ENCODE results near the gene ATAD3C.
"Not testable (repeated sequence)": the region's sequence is repeated elsewhere in the genome, so short reads cannot be mapped to it uniquely, and the experiment has no call there.

DNA sequence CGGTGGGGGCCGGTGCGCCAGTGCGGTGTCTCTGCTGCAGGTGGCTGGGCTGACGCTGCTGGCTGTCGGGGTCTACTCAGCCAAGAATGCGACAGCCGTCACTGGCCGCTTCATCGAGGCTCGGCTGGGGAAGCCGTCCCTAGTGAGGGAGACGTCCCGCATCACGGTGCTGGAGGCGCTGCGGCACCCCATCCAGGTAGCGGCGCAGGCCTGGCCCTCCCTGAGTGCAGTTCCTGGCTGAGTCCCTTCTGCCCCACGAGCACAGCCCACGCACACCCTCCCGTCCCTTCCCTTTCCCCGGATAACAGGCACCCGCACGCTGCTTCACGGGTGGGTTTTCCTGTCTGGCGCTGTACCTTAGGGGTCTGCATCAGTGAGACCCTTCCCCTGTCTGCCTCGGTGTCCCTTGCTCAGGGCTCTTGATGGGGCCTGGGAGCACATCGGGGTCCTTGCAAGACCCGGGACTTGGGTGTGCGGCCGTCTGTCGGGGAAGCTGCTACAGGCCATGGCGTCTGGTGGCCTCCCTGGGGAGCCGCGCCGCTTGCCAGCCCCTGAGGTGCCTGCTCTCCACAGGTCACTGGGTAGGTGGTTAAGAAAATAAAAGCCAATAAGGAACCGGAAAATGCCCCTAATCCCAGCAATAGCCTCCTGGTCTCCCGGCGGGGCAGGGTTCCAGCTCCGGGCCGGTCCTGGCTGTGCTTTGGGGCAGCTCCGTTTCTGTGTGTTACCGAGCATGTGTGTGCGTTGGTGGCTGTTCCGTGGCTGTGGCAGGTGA is 35.7 kb downstream of the ATAD3C start:
- TF ChIP-seq POLR2A (IDR thresholded peaks at IDR 0.05; ENCODE audit: low read depth, low read length); POLR2AphosphoS5 (IDR thresholded peaks at IDR 0.05; ENCODE audit: low read depth, low read length); PAX5 (IDR thresholded peaks at IDR 0.05; ENCODE audit: insufficient read depth, low read length, severe bottlenecking): not testable (repeated sequence)

Data from GM12891 (cell line).